GM18517 (cell line): ENCODE measurements around the gene BAG2.

Source experiments
- ATAC-seq: cut with Tn5 transposase; IDR thresholded peaks from one replicate; pipeline ENCODE4 v1.9.1; 2021; ENCODE audit warnings: mild to moderate bottlenecking, moderate library complexity; ENCODE audit not compliant: unreplicated experiment

BAG2 gene

GRCh38 chr6:57221191-57221935 is 49.2 kb downstream of the BAG2 start:
- ATAC-seq, result peak; percentile 39

- peak; percentile 79 for ATAC-seq
Observed at GRCh38 chr6:57221936-57222742, 50.0 kb downstream of the BAG2 start, which contains the start of gene RAB23. RAB23 (minus strand) TSS chr6:57222307; CDS start chr6:57210380, 11,927 bp downstream.

GRCh38 chr6:57222743-57223077 is 50.6 kb downstream of the BAG2 start:
- ATAC-seq, result no peak

- no peak for ATAC-seq
Observed at GRCh38 chr6:57224769-57225515, 52.8 kb downstream of the BAG2 start.

GRCh38 chr6:57226221-57226620 is 54.1 kb downstream of the BAG2 start:
- ATAC-seq, result no peak
